ENCODE results near the gene DCP2. TPM values are rescaled to one million over a fixed set of nuclear protein-coding genes. Genes with fewer than 3 reads are reported as not detected.

Gene DCP2
- total RNA-seq, 3 donors from 2014 or later = 26.2 to 67.0 (median 43.9) TPM

GRCh38 chr5:113067635-113068344 lies 91.2 kb downstream of the DCP2 start:
- no peaks in the 10 kb centered on the region for H3K4me1 ChIP-seq
- intact Hi-C loops (cut with DNase I; ENCODE audit: low total_unique reads) = no loop called here
- H3K9me3 ChIP-seq = no peaks in the 10 kb centered on the region
- no peak overlapping the region for H3K4me3 ChIP-seq
- no peaks in the 10 kb centered on the region for H3K27me3 ChIP-seq
- TF ChIP-seq POLR2A (IDR thresholded peaks at IDR 0.05) = no peak
- TF ChIP-seq POLR2AphosphoS5 (IDR thresholded peaks at IDR 0.05) = no peak
- no peak overlapping the region for H3K27ac ChIP-seq
- no peak for DNase-seq (ENCODE audit: low spot score in 2 of 2)
- no peaks in the 10 kb centered on the region for H3K36me3 ChIP-seq

- intact Hi-C loops (cut with DNase I; ENCODE audit: low total_unique reads) = no loop called here
- Histone ChIP-seq H3K27me3 (no peaks in the 10 kb centered on the region), H3K4me3 (no peak overlapping the region), H3K9me3 (no peaks in the 10 kb centered on the region), H3K27ac (no peak overlapping the region), H3K36me3 (no peaks in the 10 kb centered on the region), H3K4me1 (no peaks in the 10 kb centered on the region)
- TF ChIP-seq CTCF (IDR thresholded peaks at IDR 0.05) = no peak
- no peak for TF ChIP-seq POLR2AphosphoS5 (IDR thresholded peaks at IDR 0.05)
- TF ChIP-seq POLR2A (IDR thresholded peaks at IDR 0.05) = no peak
- DNase-seq (ENCODE audit: low spot score in 2 of 2) = no peak
Observed at GRCh38 chr5:113068559-113068958, 92.0 kb downstream of the DCP2 start.

Other genes with a start within 250 kb of the DCP2 start
- gene APC, start 238.9 kb upstream of the DCP2 start, total RNA-seq = 10 to 100 TPM; 51.5 to 73.9 (median 65.1) TPM
- gene SRP19, start 115.5 kb upstream of the DCP2 start, total RNA-seq = 10 to 100 TPM; 33.0 to 73.5 (median 69.2) TPM
- 100 to 1,000 TPM in 2 of 3 donors, 10 to 100 TPM in 1; 96.4 to 177 (median 117) TPM for gene REEP5, start 54.6 kb upstream of the DCP2 start, total RNA-seq

All from breast epithelium (tissue), 4 donors.